UCSD-AML1 (cell line): Measurements from ENCODE around the gene ZNF275.
"Not testable (repeated sequence)": the region's sequence is repeated elsewhere in the genome, so short reads cannot be mapped to it uniquely, and the experiment has no call there.

Source experiments
- DNase-seq: peaks from one replicate; lab custom pipeline; 2025; ENCODE audit not compliant: unreplicated experiment; lab: John Stamatoyannopoulos, UW

Gene ZNF275

GRCh38 chrX:153353416-153353815, 19.5 kb downstream of the ZNF275 start:
- no peak for DNase-seq

- DNase-seq, result no peak
Observed at GRCh38 chrX:153357877-153358276, 23.9 kb downstream of the ZNF275 start.

- DNase-seq, result no peak
Observed at GRCh38 chrX:153361781-153362397, 27.9 kb downstream of the ZNF275 start.

- DNase-seq, result no peak
Observed at GRCh38 chrX:153365670-153366069, 31.7 kb downstream of the ZNF275 start.

- DNase-seq, result no peak
Observed at GRCh38 chrX:153366119-153366518, 32.2 kb downstream of the ZNF275 start.

GRCh38 chrX:153366878-153367538, 33.1 kb downstream of the ZNF275 start:
- DNase-seq, result no peak

- DNase-seq, result no peak
Observed at GRCh38 chrX:153370293-153371055, 36.5 kb downstream of the ZNF275 start.

GRCh38 chrX:153371256-153371655, 37.3 kb downstream of the ZNF275 start:
- no peak for DNase-seq

- DNase-seq, result no peak
Observed at GRCh38 chrX:153372949-153373348, 39.0 kb downstream of the ZNF275 start.

GRCh38 chrX:153374426-153374825, 40.5 kb downstream of the ZNF275 start:
- no peak for DNase-seq

- DNase-seq, result no peak
Observed at GRCh38 chrX:153375571-153375970, 41.6 kb downstream of the ZNF275 start.

- no peak for DNase-seq
Observed at GRCh38 chrX:153377727-153378126, 43.8 kb downstream of the ZNF275 start.

- DNase-seq, result no peak
Observed at GRCh38 chrX:153378607-153379006, 44.7 kb downstream of the ZNF275 start.

- DNase-seq, result no peak
Observed at GRCh38 chrX:153379508-153379907, 45.6 kb downstream of the ZNF275 start.

- no peak for DNase-seq
Observed at GRCh38 chrX:153379971-153380581, 46.1 kb downstream of the ZNF275 start.

GRCh38 chrX:153380691-153381090, 46.7 kb downstream of the ZNF275 start:
- no peak for DNase-seq

GRCh38 chrX:153381684-153382532, 48.0 kb downstream of the ZNF275 start:
- DNase-seq, result no peak

- DNase-seq, result no peak
Observed at GRCh38 chrX:153382563-153383482, 48.9 kb downstream of the ZNF275 start.

GRCh38 chrX:153384390-153384789, 50.4 kb downstream of the ZNF275 start:
- DNase-seq, result no peak

- not testable (repeated sequence) for DNase-seq
Observed at GRCh38 chrX:153384973-153385372, 51.0 kb downstream of the ZNF275 start.
